Mesothelial cell of epicardium (in vitro differentiated cells): ENCODE measurements around the gene FANCC. TPM values are rescaled to one million over a fixed set of nuclear protein-coding genes. Genes with fewer than 3 reads are reported as not detected.
"Not testable (repeated sequence)": the region's sequence is repeated elsewhere in the genome, so short reads cannot be mapped to it uniquely, and the experiment has no call there.

Experiments
- DNase-seq, 2 experiments: peaks; one replicate each; pipeline ENCODE4 v3.0.0; 2021; ENCODE audit warnings: low spot score in 2 of 2; ENCODE audit not compliant: unreplicated experiment in 2 of 2
- H3K27ac Mint-ChIP-seq: 2 replicates; pipeline ENCODE4 v1.8.0; 2021; ENCODE audit warnings: mixed read lengths
- H3K27me3 Mint-ChIP-seq: 2 replicates; pipeline ENCODE4 v1.8.0; 2021; ENCODE audit warnings: low read depth, mixed read lengths
- H3K36me3 Mint-ChIP-seq: 2 replicates; pipeline ENCODE4 v1.8.0; 2021; ENCODE audit warnings: mixed read lengths
- H3K4me1 Mint-ChIP-seq: 2 replicates; pipeline ENCODE4 v1.8.0; 2021; ENCODE audit warnings: mixed read lengths
- H3K4me3 Mint-ChIP-seq: 2 replicates; pipeline ENCODE4 v1.8.0; 2021; ENCODE audit warnings: mild to moderate bottlenecking, moderate library complexity, mixed read lengths
- H3K9me3 Mint-ChIP-seq: 2 replicates; pipeline ENCODE4 v1.8.0; 2021; ENCODE audit warnings: mixed read lengths
- CTCF ChIP-seq: fragments of 200-600 bp; sonication (generic); IDR thresholded peaks from one replicate; pipeline ENCODE4 v1.5.0; 2021; ENCODE audit warnings: antibody characterized with exemption; ENCODE audit not compliant: unreplicated experiment
- total RNA-seq: library from RNA; stranded (reverse); gene quantifications from 3 replicates; pipeline ENCODE4 v1.2.1, GENCODE V29; 2021

Gene FANCC
- total RNA-seq, 1 donor from 2014 or later: 22.5 TPM

GRCh38 chr9:95282332-95282731, 35.2 kb downstream of the FANCC start:
- no peak overlapping the region for H3K27ac Mint-ChIP-seq
- peaks cover 35% of the 10 kb centered on the region for H3K9me3 Mint-ChIP-seq
- H3K4me1 Mint-ChIP-seq: no peaks in the 10 kb centered on the region
- H3K36me3 Mint-ChIP-seq: peaks cover 15% of the 10 kb centered on the region
- DNase-seq: no peak
- no peak for TF ChIP-seq CTCF
- no peak overlapping the region for H3K4me3 Mint-ChIP-seq
- H3K27me3 Mint-ChIP-seq: no peaks in the 10 kb centered on the region

GRCh38 chr9:95280745-95281144, 36.8 kb downstream of the FANCC start:
- no peaks in the 10 kb centered on the region for H3K27me3 Mint-ChIP-seq
- no peak overlapping the region for H3K4me3 Mint-ChIP-seq
- DNase-seq: no peak
- peaks cover 15% of the 10 kb centered on the region for H3K36me3 Mint-ChIP-seq
- no peaks in the 10 kb centered on the region for H3K4me1 Mint-ChIP-seq
- H3K27ac Mint-ChIP-seq: no peak overlapping the region
- H3K9me3 Mint-ChIP-seq: peaks cover 35% of the 10 kb centered on the region
- no peak for TF ChIP-seq CTCF

- peaks cover 18% of the 10 kb centered on the region for H3K36me3 Mint-ChIP-seq
- TF ChIP-seq CTCF: no peak
- H3K4me3 Mint-ChIP-seq: no peak overlapping the region
- H3K9me3 Mint-ChIP-seq: peaks cover 38% of the 10 kb centered on the region
- no peaks in the 10 kb centered on the region for H3K4me1 Mint-ChIP-seq
- no peaks in the 10 kb centered on the region for H3K27me3 Mint-ChIP-seq
- H3K27ac Mint-ChIP-seq: no peak overlapping the region
- no peak for DNase-seq
Measured at GRCh38 chr9:95277509-95277908, 40.0 kb downstream of the FANCC start.

GRCh38 chr9:95276395-95276954, 41.0 kb downstream of the FANCC start:
- Mint-ChIP-seq H3K4me3 (no peak overlapping the region), H3K27me3 (no peaks in the 10 kb centered on the region), H3K36me3 (peaks cover 18% of the 10 kb centered on the region), H3K27ac (no peak overlapping the region), H3K9me3 (peaks cover 28% of the 10 kb centered on the region), H3K4me1 (no peaks in the 10 kb centered on the region)
- DNase-seq: no peak
- no peak for TF ChIP-seq CTCF

GRCh38 chr9:95274160-95274559, 43.3 kb downstream of the FANCC start:
- not testable (repeated sequence) for H3K27ac Mint-ChIP-seq, DNase-seq, H3K4me3 Mint-ChIP-seq, H3K4me1 Mint-ChIP-seq, H3K36me3 Mint-ChIP-seq, H3K27me3 Mint-ChIP-seq
- H3K9me3 Mint-ChIP-seq: peaks cover 11% of the 10 kb centered on the region

GRCh38 chr9:95273369-95274022, 44.0 kb downstream of the FANCC start:
- no peak overlapping the region for H3K4me3 Mint-ChIP-seq
- no peak for DNase-seq
- H3K27me3 Mint-ChIP-seq: no peaks in the 10 kb centered on the region
- H3K9me3 Mint-ChIP-seq: peaks cover 9% of the 10 kb centered on the region
- TF ChIP-seq CTCF: no peak
- peaks cover 5% of the 10 kb centered on the region for H3K36me3 Mint-ChIP-seq
- no peak overlapping the region for H3K27ac Mint-ChIP-seq
- H3K4me1 Mint-ChIP-seq: peaks cover 3% of the 10 kb centered on the region
